CD4-positive, alpha-beta memory T cell (primary cell): ENCODE results near the gene IGSF3. TPM values are rescaled to one million over a fixed set of nuclear protein-coding genes. Genes with fewer than 3 reads are reported as not detected.
"Not testable (repeated sequence)": the region's sequence is repeated elsewhere in the genome, so short reads cannot be mapped to it uniquely, and the experiment has no call there.

Experiments
- CTCF ChIA-PET: fragments of 350-600 bp; sonication (Branson Sonifier 250); formaldehyde crosslinking; loops from one replicate; lab custom pipeline; 2021; ENCODE audit warnings: inconsistent platforms; ENCODE audit not compliant: partially characterized antibody; lab: Charles Lee
- POLR2A ChIA-PET: fragments of 350-600 bp; sonication (Branson Sonifier 250); formaldehyde crosslinking; loops from one replicate; lab custom pipeline; 2021; ENCODE audit not compliant: partially characterized antibody; lab: Charles Lee
- DNase-seq, 5 donors: peaks; one replicate each; pipeline versions ENCODE4 v3.0.0 to v3.0.0-alpha.2; 2020 to 2022; ENCODE audit warnings: mixed read lengths in 1 of 5
- H3K27ac ChIP-seq: one replicate; pipeline ENCODE4 v1.7.0; 2013; ENCODE audit warnings: low read depth, low read length
- H3K27me3 ChIP-seq: 2 replicates; pipeline ENCODE4 v1.7.0; 2013; ENCODE audit warnings: mild to moderate bottlenecking, low read length, moderate library complexity; ENCODE audit not compliant: insufficient read depth
- H3K36me3 ChIP-seq: 2 replicates; pipeline ENCODE4 v1.7.0; 2013; ENCODE audit warnings: mild to moderate bottlenecking, low read length, moderate library complexity; ENCODE audit not compliant: insufficient read depth
- H3K4me1 ChIP-seq: 2 replicates; pipeline ENCODE4 v1.7.0; 2013; ENCODE audit warnings: mild to moderate bottlenecking, low read length, moderate library complexity; ENCODE audit not compliant: insufficient read depth
- H3K4me3 ChIP-seq, 2 donors: one replicate each; pipeline ENCODE4 v1.7.0; 2013; ENCODE audit warnings: low read length in 2 of 2, mild to moderate bottlenecking in 1 of 2
- H3K9me3 ChIP-seq, 2 donors: one replicate each; pipeline ENCODE4 v1.7.0; 2013; ENCODE audit warnings: low read length in 2 of 2, control low read depth in 1 of 2; ENCODE audit not compliant: control insufficient read depth in 1 of 2
- H3K27ac Mint-ChIP-seq, 7 donors: one replicate each; pipeline ENCODE4 v1.8.0; 2020 to 2021; ENCODE audit warnings: mixed read lengths in 7 of 7, mild to moderate bottlenecking in 6 of 7, inconsistent platforms in 3 of 7, moderate library complexity in 3 of 7
- H3K27me3 Mint-ChIP-seq, 2 donors: one replicate each; pipeline ENCODE4 v1.8.0; 2020 to 2021; ENCODE audit warnings: mixed read lengths in 2 of 2
- H3K36me3 Mint-ChIP-seq, 2 donors: one replicate each; pipeline ENCODE4 v1.8.0; 2020 to 2021; ENCODE audit warnings: mixed read lengths in 2 of 2, inconsistent platforms in 1 of 2, mild to moderate bottlenecking in 1 of 2
- H3K4me1 Mint-ChIP-seq, 4 donors: one replicate each; pipeline ENCODE4 v1.8.0; 2020 to 2021; ENCODE audit warnings: mixed read lengths in 4 of 4, mild to moderate bottlenecking in 1 of 4
- H3K4me3 Mint-ChIP-seq, 8 donors: one replicate each; pipeline ENCODE4 v1.8.0; 2020 to 2021; ENCODE audit warnings: mixed read lengths in 8 of 8, mild to moderate bottlenecking in 7 of 8, moderate library complexity in 6 of 8, inconsistent platforms in 3 of 8
- H3K9me3 Mint-ChIP-seq, 8 donors: one replicate each; pipeline ENCODE4 v1.8.0; 2020 to 2021; ENCODE audit warnings: mixed read lengths in 8 of 8, mild to moderate bottlenecking in 5 of 8, inconsistent platforms in 3 of 8, moderate library complexity in 1 of 8
- intact Hi-C: fragments of 100-400 bp; cut with micrococcal nuclease; formaldehyde crosslinking; loops from one replicate; pipeline ENCODE4 v1.15.1; 2023
- polyA plus RNA-seq, 2 donors: library from polyadenylated mRNA; unstranded; fragments of 300-500 nt; fragmentation: Illumina TruSeq; gene quantifications; one replicate each; pipeline ENCODE4 v1.2.3, GENCODE V29; 2021
- total RNA-seq, 2 experiments: library from RNA; stranded (reverse); gene quantifications; one replicate each; pipeline ENCODE4 v1.2.3, GENCODE V29; 2021

The IGSF3 gene
- total and polyA plus RNA-seq, 4 experiments from 2014 or later, result 0.06 TPM; not detected in 3

- intact Hi-C loops, CTCF ChIA-PET, H3K36me3 ChIP-seq, DNase-seq, POLR2A ChIA-PET, H3K4me1 ChIP-seq, H3K4me3 ChIP-seq, H3K27me3 Mint-ChIP-seq, H3K4me1 Mint-ChIP-seq, H3K27ac Mint-ChIP-seq, H3K4me3 Mint-ChIP-seq, H3K9me3 Mint-ChIP-seq, H3K9me3 ChIP-seq, H3K27ac ChIP-seq, H3K27me3 ChIP-seq, H3K36me3 Mint-ChIP-seq: not testable (repeated sequence)
Observed at GRCh38 chr1:116620392-116620791, 47.1 kb downstream of the IGSF3 start.

GRCh38 chr1:116619106-116619505 is 48.4 kb downstream of the IGSF3 start:
- H3K9me3 Mint-ChIP-seq, DNase-seq, H3K27me3 ChIP-seq, H3K4me3 ChIP-seq, H3K27ac Mint-ChIP-seq, H3K27ac ChIP-seq, H3K27me3 Mint-ChIP-seq, POLR2A ChIA-PET, H3K4me3 Mint-ChIP-seq, H3K4me1 Mint-ChIP-seq, H3K9me3 ChIP-seq, CTCF ChIA-PET, H3K4me1 ChIP-seq, intact Hi-C loops, H3K36me3 ChIP-seq, H3K36me3 Mint-ChIP-seq: not testable (repeated sequence)

GRCh38 chr1:116617808-116618207 is 49.7 kb downstream of the IGSF3 start:
- POLR2A ChIA-PET, H3K36me3 Mint-ChIP-seq, H3K27ac ChIP-seq: not testable (repeated sequence)

GRCh38 chr1:116613825-116614224 is 53.7 kb downstream of the IGSF3 start:
- H3K27ac ChIP-seq, H3K9me3 ChIP-seq, H3K4me3 ChIP-seq, H3K27me3 Mint-ChIP-seq, DNase-seq, H3K36me3 ChIP-seq, H3K36me3 Mint-ChIP-seq, POLR2A ChIA-PET, intact Hi-C loops, H3K27ac Mint-ChIP-seq, H3K9me3 Mint-ChIP-seq, H3K4me3 Mint-ChIP-seq, H3K4me1 ChIP-seq, H3K4me1 Mint-ChIP-seq, H3K27me3 ChIP-seq, CTCF ChIA-PET: not testable (repeated sequence)

More at GRCh38 chr1:116617808-116618207, 49.7 kb downstream of the IGSF3 start:
- H3K4me3 Mint-ChIP-seq, H3K4me1 Mint-ChIP-seq, H3K4me1 ChIP-seq, H3K27me3 ChIP-seq, intact Hi-C loops, DNase-seq, CTCF ChIA-PET, H3K9me3 ChIP-seq, H3K9me3 Mint-ChIP-seq, H3K27ac Mint-ChIP-seq, H3K4me3 ChIP-seq, H3K27me3 Mint-ChIP-seq, H3K36me3 ChIP-seq: not testable (repeated sequence)

GRCh38 chr1:116609801-116610371 is 57.6 kb downstream of the IGSF3 start:
- H3K36me3 ChIP-seq, H3K36me3 Mint-ChIP-seq, H3K27ac ChIP-seq, H3K27me3 Mint-ChIP-seq, intact Hi-C loops, CTCF ChIA-PET, H3K4me3 ChIP-seq, H3K27ac Mint-ChIP-seq, POLR2A ChIA-PET, H3K9me3 Mint-ChIP-seq, H3K4me3 Mint-ChIP-seq, H3K9me3 ChIP-seq, H3K27me3 ChIP-seq, DNase-seq: not testable (repeated sequence)
- H3K4me1 ChIP-seq, result peaks cover 11% of the 10 kb centered on the region
- H3K4me1 Mint-ChIP-seq, result peaks cover 4 to 15% (median 11%) of the 10 kb centered on the region in 4 donors

GRCh38 chr1:116608841-116609240 is 58.7 kb downstream of the IGSF3 start:
- H3K9me3 ChIP-seq, intact Hi-C loops, H3K36me3 Mint-ChIP-seq, H3K9me3 Mint-ChIP-seq, POLR2A ChIA-PET, H3K27me3 Mint-ChIP-seq, H3K27ac Mint-ChIP-seq, H3K36me3 ChIP-seq, H3K27ac ChIP-seq, H3K4me3 ChIP-seq, H3K27me3 ChIP-seq, DNase-seq, CTCF ChIA-PET, H3K4me3 Mint-ChIP-seq: not testable (repeated sequence)
- H3K4me1 ChIP-seq, result peaks cover 11% of the 10 kb centered on the region
- H3K4me1 Mint-ChIP-seq, result peaks cover 4 to 15% (median 11%) of the 10 kb centered on the region in 4 donors

- intact Hi-C loops, H3K36me3 ChIP-seq, H3K4me3 ChIP-seq, H3K27ac ChIP-seq, H3K27me3 ChIP-seq, POLR2A ChIA-PET, H3K4me3 Mint-ChIP-seq, H3K36me3 Mint-ChIP-seq, H3K9me3 Mint-ChIP-seq, H3K27me3 Mint-ChIP-seq, CTCF ChIA-PET, DNase-seq, H3K9me3 ChIP-seq: not testable (repeated sequence)
- Mint-ChIP-seq H3K27ac (peak overlapping the region in 1 of 7 donors; percentile 69), H3K4me1 (peaks cover 4 to 15% (median 11%) of the 10 kb centered on the region in 4 donors)
- peaks cover 11% of the 10 kb centered on the region for H3K4me1 ChIP-seq
Observed at GRCh38 chr1:116608151-116608550, 59.4 kb downstream of the IGSF3 start.

- H3K9me3 ChIP-seq, H3K4me3 ChIP-seq, CTCF ChIA-PET, H3K36me3 Mint-ChIP-seq, H3K36me3 ChIP-seq, H3K9me3 Mint-ChIP-seq, POLR2A ChIA-PET, H3K27ac Mint-ChIP-seq, H3K27ac ChIP-seq, intact Hi-C loops, DNase-seq, H3K4me3 Mint-ChIP-seq, H3K27me3 Mint-ChIP-seq, H3K27me3 ChIP-seq: not testable (repeated sequence)
- peaks cover 4 to 15% (median 11%) of the 10 kb centered on the region in 4 donors for H3K4me1 Mint-ChIP-seq
- H3K4me1 ChIP-seq, result peaks cover 11% of the 10 kb centered on the region
Observed at GRCh38 chr1:116607463-116607862, 60.1 kb downstream of the IGSF3 start.
